ENCODE results near the gene NMBR.

DNA sequence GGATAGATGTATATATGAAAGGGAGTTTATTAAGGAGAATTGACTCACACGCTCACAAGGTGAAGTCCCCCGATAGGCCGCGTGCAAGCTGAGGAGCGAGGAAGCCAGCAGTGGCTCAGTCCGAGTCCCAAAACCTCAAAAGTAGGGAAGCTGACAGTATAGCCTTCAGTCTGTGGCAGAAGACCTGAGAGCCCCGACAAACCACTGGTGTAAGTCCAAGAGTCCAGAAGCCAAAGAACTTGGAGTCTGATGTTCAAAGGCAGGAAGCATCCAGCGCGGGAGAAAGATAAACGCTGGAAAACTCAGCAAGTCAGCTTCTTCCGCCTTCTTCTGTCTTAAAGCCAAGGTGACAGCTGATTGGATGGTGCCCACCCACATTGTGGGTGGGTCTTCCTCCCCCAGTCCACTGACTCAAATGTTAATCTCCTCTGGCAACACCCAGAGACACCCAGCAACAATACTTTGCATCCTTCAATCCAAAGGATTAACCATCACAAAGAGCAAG lies 116.8 kb downstream of the NMBR start:
- TF ChIP-seq EZH2 (IDR thresholded peaks at IDR 0.05; ENCODE audit: low read depth, low read length, severe bottlenecking) (no peak), RAD21 (IDR thresholded peaks at IDR 0.05 in 1 of 2, conservative IDR thresholded peaks at IDR 0.05 in 1 of 2; ENCODE audit: low read depth in 2 of 2, low read length in 2 of 2) (no peak), RFX5 (IDR thresholded peaks at IDR 0.05; ENCODE audit: borderline replicate concordance, low read depth, low read length) (no peak), TAF1 (IDR thresholded peaks at IDR 0.05; ENCODE audit: low read depth, low read length) (no peak), POLR2A (IDR thresholded peaks at IDR 0.05; ENCODE audit: control extremely low read depth in 1 of 2, low read depth in 2 of 2, low read length in 2 of 2) (no peak), CEBPB (IDR thresholded peaks at IDR 0.05; ENCODE audit: low read depth, low read length) (no peak), SIRT6 (IDR thresholded peaks at IDR 0.05; ENCODE audit: low read length) (no peak), EGR1 (IDR thresholded peaks at IDR 0.05; ENCODE audit: borderline replicate concordance, low read depth, low read length) (no peak), NRF1 (IDR thresholded peaks at IDR 0.05; ENCODE audit: low read depth, low read length) (no peak), JUN (IDR thresholded peaks at IDR 0.05; ENCODE audit: low read depth, low read length) (no peak)
- TF ChIP-seq, protein P1, sequence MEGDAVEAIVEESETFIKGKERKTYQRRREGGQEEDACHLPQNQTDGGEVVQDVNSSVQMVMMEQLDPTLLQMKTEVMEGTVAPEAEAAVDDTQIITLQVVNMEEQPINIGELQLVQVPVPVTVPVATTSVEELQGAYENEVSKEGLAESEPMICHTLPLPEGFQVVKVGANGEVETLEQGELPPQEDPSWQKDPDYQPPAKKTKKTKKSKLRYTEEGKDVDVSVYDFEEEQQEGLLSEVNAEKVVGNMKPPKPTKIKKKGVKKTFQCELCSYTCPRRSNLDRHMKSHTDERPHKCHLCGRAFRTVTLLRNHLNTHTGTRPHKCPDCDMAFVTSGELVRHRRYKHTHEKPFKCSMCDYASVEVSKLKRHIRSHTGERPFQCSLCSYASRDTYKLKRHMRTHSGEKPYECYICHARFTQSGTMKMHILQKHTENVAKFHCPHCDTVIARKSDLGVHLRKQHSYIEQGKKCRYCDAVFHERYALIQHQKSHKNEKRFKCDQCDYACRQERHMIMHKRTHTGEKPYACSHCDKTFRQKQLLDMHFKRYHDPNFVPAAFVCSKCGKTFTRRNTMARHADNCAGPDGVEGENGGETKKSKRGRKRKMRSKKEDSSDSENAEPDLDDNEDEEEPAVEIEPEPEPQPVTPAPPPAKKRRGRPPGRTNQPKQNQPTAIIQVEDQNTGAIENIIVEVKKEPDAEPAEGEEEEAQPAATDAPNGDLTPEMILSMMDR (IDR thresholded peaks at IDR 0.05; ENCODE audit: control extremely low read depth in 1 of 3, insufficient read depth in 1 of 3, low read depth in 1 of 3, low read length in 3 of 3), result no peak
- TF ChIP-seq, protein P2, sequence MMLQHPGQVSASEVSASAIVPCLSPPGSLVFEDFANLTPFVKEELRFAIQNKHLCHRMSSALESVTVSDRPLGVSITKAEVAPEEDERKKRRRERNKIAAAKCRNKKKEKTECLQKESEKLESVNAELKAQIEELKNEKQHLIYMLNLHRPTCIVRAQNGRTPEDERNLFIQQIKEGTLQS (IDR thresholded peaks at IDR 0.05; ENCODE audit: insufficient read depth, low read depth, low read length), result no peak

All from H1 (cell line).